ENCODE measurements around the gene RXRA.
"Not testable (repeated sequence)": the region's sequence is repeated elsewhere in the genome, so short reads cannot be mapped to it uniquely, and the experiment has no call there.

Gene RXRA

GRCh38 chr9:134293611-134294152 is 32.6 kb upstream of the RXRA start:
- peak; percentile 81 for DNase-seq (ENCODE audit: low spot score)

DNA sequence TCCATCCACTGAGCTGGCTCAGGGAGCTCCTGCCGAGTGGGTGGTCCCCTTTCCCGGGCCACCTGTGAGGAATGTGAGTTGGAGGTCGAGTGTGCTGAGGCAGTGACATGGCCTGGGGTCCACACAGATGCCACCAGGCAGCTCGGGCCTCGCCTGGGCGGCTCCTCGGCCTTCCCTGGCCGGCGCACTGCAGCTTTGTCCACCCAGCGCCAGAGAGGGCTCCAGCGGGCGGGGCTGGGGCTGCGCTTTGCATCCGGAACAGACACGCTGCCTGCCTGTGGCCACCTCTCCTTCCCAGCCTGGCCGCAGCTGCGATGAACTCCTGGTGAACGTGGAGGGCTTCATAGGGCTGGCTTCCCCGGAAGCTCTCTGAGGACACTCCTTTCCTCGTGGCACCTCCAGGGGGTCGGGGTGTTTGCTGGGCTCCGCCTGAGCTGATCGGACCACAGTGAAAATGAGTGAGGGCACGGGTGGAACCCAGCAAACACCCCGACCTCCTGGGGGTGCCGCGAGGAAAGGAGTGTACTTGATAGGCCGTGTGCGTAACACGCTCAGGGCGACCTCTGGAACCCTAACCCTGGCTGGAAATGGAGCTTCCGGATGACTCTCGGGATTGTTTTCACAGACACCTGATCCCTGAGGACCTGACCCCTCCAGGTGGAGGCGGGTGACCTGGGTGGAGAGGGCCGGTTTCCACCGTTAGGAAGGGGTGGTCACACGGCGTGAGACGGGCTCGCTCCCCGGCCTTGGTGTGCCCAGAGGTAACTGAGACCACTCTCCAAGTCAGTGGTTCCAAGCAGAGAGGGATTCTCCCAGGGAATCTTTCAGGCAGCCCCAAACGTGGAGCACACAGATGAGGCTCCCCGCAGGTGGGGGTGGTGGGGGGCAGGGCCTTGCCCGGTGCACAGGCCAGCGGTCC is 31.8 kb upstream of the RXRA start:
- peak; percentile 90 for DNase-seq (ENCODE audit: low spot score)

DNA sequence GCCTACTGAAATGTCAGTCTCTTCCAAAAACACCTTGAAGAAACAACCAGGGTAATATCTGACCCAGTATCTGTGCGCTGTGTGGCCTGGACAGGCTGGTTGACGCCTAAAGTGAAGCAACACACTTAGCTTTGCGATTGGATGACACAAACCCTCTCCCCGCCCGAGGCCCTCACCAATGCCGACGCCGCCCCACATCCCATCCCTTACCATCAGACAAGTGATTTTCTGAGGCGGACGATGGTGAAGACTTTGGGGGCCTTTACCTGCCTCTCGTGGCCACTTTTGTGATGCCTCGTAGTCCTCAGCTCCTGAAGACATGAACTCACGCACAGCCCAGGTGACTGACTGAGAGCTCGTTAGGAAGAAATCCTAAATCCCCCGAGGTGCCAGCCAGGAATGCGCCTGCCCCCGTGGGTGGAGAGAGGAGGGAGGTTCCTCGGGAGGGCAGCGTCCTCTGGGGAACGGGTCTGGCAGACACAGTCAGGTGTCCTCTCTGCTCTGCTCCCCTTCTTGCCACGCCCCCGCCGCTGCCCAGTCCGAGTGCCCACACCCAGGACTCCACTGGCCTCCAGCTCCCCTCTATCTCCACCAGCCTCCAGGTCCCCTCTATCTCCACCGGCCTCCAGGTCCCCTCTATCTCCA is 31.0 kb upstream of the RXRA start:
- DNase-seq (ENCODE audit: low spot score), result no peak

- no peak for DNase-seq (ENCODE audit: low spot score)
These were observed 30.5 kb upstream of the RXRA start for GRCh38 chr9:134295746-134296250.

GRCh38 chr9:134296301-134297082 is 29.8 kb upstream of the RXRA start:
- no peak for DNase-seq (ENCODE audit: low spot score)

DNA sequence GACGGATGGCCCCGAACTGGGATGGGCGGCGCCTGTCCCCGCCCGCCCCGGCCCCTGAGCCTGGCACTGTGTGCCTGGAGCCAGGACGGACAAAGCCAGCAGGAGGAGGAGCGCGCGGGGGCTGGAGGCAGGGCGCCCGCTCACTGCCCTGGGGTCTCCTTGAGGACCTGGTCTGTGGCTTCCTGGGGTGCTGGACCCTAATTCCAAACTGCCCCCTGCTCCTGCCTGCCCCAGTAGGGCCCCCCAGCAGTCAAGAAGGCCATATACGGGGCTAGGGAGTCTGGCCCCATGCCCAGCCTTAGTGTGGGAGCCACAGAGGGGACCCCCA is 29.2 kb upstream of the RXRA start:
- DNase-seq (ENCODE audit: low spot score), result no peak

DNA sequence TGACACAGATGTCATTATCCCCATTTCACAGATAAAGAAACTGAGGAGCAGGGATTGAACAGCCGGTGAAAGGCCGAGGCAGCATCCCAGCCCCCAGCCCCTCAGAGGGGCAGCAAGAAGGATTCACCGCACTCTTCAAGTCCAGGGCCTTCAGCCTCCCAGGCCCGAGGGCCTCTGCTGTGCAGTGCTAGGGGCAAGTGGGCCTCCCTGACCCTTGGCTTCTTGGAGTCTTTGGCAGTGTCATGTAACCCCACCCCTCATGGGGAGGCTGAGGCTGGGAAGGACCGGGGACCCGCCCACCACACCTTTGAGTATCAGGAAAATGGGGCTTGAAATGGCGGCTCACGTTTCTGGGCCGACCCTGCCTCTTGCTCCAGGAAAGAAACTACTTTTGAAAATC is 28.7 kb upstream of the RXRA start:
- no peak for DNase-seq (ENCODE audit: low spot score)

DNA sequence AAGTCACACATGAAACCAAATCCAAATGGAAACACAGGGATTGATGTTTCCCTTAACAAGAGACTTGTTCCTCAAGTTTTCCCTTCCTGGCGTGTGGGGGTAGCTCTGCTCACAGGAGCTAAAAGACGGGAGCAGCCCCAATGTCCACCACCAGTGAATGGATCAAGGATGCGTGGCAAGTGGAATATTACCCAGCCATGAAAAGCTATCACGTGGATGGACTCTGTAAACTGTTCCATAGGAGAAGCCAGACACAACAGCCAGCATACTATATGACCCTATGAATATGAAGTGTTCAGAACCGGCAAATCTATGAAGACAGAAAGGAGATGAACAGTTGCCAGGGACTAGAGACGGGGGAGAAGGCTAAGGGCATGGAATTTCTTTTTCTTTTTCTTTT is 28.3 kb upstream of the RXRA start:
- no peak for DNase-seq (ENCODE audit: low spot score)

DNA sequence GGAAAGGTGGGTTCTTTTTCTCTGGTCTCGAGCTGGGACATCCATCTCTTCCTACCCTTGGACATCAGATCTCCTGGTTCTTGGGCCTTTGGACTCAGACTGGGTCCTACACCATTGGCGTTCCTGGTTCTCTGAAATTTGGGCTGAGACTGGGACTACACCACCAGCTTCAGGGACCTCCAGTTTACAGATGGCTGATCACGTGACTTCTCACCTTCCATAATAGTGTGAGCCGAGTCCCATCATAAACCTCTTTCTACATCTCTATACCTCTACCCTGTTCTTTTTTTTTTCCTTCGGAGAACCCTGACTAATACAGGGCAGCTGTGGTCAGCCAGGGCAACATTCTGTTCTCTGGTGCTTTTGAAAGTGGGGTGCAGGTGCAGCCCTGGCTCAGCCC is 27.2 kb upstream of the RXRA start:
- no peak for DNase-seq (ENCODE audit: low spot score)

DNA sequence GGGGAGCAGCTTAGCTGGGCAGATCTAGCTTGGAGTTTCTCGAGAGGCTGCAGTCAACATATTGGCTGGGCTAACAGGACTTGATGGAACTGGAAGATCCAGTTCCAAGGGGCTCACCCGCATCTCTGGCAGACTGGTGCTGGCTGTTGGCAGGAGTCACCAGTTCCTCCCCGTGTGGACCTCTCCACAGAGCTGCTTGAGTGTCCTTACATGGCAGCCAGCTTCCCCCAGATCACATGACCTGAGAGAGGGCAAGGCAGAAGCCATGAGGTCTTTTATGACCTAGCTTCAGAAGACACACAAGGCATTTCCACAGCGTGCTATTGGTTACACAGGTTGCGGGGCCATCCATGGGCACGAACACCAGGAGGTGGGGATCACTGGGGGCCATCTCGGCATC is 26.4 kb upstream of the RXRA start:
- DNase-seq (ENCODE audit: low spot score), result no peak

- no peak for DNase-seq (ENCODE audit: low spot score)
These were observed 24.7 kb upstream of the RXRA start for GRCh38 chr9:134301387-134302129.

DNA sequence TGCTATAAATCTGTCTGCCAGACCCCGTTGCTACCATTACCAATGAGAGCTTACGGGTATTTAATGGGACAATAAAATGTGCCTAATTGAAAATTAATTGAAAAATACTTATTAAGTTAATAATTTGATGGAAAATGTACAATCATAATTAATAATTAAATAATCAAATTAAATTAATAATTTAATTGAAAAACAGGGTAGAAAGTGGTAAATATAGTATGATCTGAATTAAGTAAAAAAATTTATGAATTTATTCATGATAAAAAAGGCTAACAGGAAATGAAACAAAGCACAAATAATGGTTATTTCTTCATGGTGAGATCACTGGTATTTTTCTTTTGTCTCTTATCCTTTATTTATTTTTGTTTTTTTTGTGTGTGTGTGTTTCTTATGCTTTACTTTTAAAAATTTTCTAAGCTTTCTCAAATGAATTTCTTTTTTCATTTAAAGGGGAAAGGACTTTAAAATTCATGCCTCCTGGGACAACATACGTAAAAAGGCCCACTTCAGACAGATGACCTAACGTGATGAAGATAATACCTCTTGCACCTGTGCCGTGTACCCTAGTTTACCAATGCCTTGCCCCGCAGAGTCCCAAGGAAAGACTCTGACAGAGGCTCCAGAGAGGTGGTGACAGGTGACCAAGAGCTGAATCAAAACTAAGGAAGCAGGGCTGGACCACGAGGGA is 24.0 kb upstream of the RXRA start:
- DNase-seq (ENCODE audit: low spot score), result no peak

GRCh38 chr9:134303601-134304000 is 22.7 kb upstream of the RXRA start:
- DNase-seq (ENCODE audit: low spot score), result no peak

DNA sequence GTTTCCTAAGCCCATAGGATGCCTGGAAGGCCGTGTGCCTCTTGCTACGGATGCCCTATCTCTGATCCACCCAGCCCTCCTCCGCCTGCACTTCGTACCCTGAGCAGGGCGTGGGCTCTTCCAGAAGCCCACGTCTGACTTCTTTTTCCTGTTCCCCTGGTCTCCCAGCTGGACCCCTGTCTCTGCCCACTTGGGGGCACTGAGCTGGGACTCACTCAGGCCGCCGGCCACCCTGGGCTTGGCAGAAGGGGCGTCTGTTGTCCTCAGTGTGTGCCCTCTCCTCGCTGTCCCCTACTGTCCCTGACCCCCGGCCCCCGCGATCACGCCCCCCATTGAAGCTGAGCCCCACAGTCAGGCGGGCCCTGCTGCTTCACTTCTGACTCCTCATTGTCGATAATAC is 22.0 kb upstream of the RXRA start:
- no peak for DNase-seq (ENCODE audit: low spot score)

DNA sequence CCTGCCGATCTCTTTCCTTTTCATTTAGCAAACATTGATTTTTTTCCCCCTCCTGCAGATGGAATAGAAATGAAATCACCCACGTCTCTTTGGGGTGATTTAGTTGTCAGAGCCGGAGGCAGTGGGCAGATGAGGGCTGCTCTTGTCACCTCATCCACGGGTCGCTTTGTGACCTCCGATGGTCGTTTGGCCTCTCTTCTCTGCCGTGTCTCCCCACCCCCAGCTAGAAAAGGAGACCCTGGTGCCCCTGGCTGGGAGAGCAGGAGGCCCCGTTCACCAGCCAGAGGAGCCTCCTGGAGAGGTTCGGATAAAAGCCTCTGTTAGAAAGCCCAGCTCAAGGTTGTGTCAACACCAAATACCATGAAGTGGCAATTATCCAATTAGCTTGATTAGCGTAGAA is 21.6 kb upstream of the RXRA start:
- no peak for DNase-seq (ENCODE audit: low spot score)

GRCh38 chr9:134305533-134305932 is 20.7 kb upstream of the RXRA start:
- no peak for DNase-seq (ENCODE audit: low spot score)

DNA sequence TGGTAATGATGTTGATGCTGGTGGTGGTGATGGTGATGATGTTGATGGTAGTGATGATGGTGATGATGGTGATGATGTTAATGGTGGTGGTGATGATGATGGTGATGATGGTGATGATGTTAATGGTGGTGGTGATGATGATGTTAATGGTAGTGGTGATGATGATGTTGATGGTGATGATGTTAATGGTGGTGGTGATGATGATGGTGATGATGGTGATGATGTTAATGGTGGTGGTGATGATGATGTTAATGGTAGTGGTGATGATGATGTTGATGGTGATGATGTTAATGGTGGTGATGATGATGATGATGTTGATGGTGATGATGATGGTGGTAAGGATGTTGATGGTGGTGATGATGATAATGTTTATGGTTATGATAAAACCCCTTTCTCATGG is 20.2 kb upstream of the RXRA start:
- DNase-seq (ENCODE audit: low spot score), result not testable (repeated sequence)

DNA sequence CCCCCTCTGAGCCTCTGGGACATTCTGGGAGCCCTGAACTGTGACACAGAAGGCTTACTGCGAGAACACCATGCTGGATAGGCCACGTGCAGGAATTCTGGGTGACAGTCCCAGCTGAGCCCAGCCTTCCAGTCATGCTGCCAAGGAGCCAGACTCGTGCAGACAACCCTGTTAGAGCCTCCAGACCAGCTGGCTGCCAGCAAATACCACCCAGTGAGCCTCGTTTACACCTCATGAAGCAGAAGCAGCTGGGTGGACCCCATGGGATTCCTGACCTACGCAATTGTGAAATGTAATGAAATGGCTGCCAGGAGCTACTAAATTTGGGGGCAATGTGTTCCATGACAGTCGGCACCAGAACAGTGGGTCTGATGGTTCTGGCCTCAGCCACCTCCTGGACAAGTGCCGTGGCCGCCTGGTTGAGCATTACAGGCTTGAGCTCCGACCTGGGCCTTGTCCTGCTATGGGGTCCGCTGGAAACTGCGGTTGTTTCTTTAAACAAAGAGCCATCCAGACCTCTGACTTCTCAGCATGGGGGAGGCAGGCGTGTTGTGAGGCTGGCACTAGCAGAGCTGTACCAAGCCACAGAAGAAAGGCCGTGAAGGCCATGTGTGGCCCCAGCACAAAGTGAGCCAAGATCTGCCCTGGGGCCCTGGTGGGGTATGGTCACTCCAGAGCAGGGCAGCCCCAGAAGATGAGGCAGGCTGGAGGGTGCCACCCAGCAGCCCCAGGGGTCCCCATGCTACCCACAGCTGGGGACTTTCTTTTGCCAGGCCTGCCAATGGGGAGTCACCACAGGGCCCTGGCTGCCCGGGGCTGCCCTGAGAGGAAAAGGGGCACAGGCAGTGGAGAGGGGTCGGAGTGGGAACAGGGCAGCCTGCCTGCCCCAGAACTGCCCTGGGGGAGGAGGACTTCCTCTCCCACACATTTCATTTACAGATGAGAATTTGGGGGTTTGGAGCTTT is 19.3 kb upstream of the RXRA start:
- no peak for DNase-seq (ENCODE audit: low spot score)

- DNase-seq (ENCODE audit: low spot score), result no peak
These were observed 18.3 kb upstream of the RXRA start for GRCh38 chr9:134307674-134308638.
